HG02870 (cell line): ENCODE measurements around the gene PTPRQ.

Experiments
- ATAC-seq: cut with Tn5 transposase; IDR thresholded peaks from one replicate; pipeline ENCODE4 v1.9.1; 2021; ENCODE audit warnings: mild to moderate bottlenecking, moderate library complexity; ENCODE audit not compliant: unreplicated experiment

PTPRQ gene

GRCh38 chr12:80551897-80552296 lies 107.9 kb downstream of the PTPRQ start:
- ATAC-seq: no peak

GRCh38 chr12:80553316-80553715 lies 109.3 kb downstream of the PTPRQ start:
- ATAC-seq: no peak

GRCh38 chr12:80556566-80556965 lies 112.5 kb downstream of the PTPRQ start:
- ATAC-seq: no peak

- ATAC-seq: no peak
Measured at GRCh38 chr12:80559766-80560165, 115.7 kb downstream of the PTPRQ start.

- ATAC-seq: no peak
Measured at GRCh38 chr12:80565271-80565670, 121.2 kb downstream of the PTPRQ start.

GRCh38 chr12:80567401-80567800 lies 123.4 kb downstream of the PTPRQ start:
- ATAC-seq: no peak

- no peak for ATAC-seq
Measured at GRCh38 chr12:80576641-80577418, 132.8 kb downstream of the PTPRQ start.

GRCh38 chr12:80580254-80580653 lies 136.2 kb downstream of the PTPRQ start:
- no peak for ATAC-seq

- ATAC-seq: no peak
Measured at GRCh38 chr12:80581783-80582182, 137.7 kb downstream of the PTPRQ start.

- ATAC-seq: no peak
Measured at GRCh38 chr12:80582431-80582830, 138.4 kb downstream of the PTPRQ start.

GRCh38 chr12:80589077-80589476 lies 145.0 kb downstream of the PTPRQ start:
- ATAC-seq: no peak

- no peak for ATAC-seq
Measured at GRCh38 chr12:80590085-80590484, 146.1 kb downstream of the PTPRQ start.

- ATAC-seq: no peak
Measured at GRCh38 chr12:80593766-80594165, 149.7 kb downstream of the PTPRQ start.

GRCh38 chr12:80596509-80596908 lies 152.5 kb downstream of the PTPRQ start:
- ATAC-seq: no peak

GRCh38 chr12:80598004-80598606 lies 154.1 kb downstream of the PTPRQ start:
- ATAC-seq: no peak

GRCh38 chr12:80602455-80602854 lies 158.4 kb downstream of the PTPRQ start:
- no peak for ATAC-seq

- ATAC-seq: no peak
Measured at GRCh38 chr12:80607361-80608135, 163.5 kb downstream of the PTPRQ start.

GRCh38 chr12:80617733-80618132 lies 173.7 kb downstream of the PTPRQ start:
- ATAC-seq: no peak

- no peak for ATAC-seq
Measured at GRCh38 chr12:80620281-80620680, 176.2 kb downstream of the PTPRQ start.

- no peak for ATAC-seq
Measured at GRCh38 chr12:80622271-80622670, 178.2 kb downstream of the PTPRQ start.

- no peak for ATAC-seq
Measured at GRCh38 chr12:80625051-80625450, 181.0 kb downstream of the PTPRQ start.

GRCh38 chr12:80625901-80626300 lies 181.9 kb downstream of the PTPRQ start:
- no peak for ATAC-seq
